Measurements from ENCODE around the gene MICALL1.

MICALL1 gene

DNA sequence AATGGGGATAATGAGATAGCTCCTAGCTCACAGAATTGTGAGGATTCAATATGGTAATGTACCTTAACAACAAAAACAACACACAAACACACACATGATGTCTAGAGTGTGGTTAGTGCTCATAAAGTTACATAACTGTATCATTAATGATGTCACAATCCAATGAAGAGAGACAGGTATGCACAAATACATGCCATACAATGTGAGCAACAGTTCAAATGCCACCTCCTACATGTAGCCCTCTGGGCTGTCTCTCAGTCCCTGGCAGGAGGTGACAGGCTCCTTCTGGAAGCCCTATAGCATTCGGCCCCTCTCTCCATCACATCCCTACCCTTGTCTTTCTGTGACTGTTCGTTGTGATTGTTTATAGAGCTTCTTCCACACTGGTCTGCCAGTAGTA lies 8.3 kb upstream of the MICALL1 start:
- Histone ChIP-seq H3K9me3 (ENCODE audit: severe bottlenecking) (no peaks in the 10 kb centered on the region), H3K27me3 (ENCODE audit: insufficient read depth, low read depth, severe bottlenecking) (no peaks in the 10 kb centered on the region), H3K27ac (no peak overlapping the region), H3K36me3 (no peaks in the 10 kb centered on the region), H3K4me3 (ENCODE audit: low read depth, low read length) (no peak overlapping the region)
- DNase-seq = no peak
- TF ChIP-seq, protein P1, sequence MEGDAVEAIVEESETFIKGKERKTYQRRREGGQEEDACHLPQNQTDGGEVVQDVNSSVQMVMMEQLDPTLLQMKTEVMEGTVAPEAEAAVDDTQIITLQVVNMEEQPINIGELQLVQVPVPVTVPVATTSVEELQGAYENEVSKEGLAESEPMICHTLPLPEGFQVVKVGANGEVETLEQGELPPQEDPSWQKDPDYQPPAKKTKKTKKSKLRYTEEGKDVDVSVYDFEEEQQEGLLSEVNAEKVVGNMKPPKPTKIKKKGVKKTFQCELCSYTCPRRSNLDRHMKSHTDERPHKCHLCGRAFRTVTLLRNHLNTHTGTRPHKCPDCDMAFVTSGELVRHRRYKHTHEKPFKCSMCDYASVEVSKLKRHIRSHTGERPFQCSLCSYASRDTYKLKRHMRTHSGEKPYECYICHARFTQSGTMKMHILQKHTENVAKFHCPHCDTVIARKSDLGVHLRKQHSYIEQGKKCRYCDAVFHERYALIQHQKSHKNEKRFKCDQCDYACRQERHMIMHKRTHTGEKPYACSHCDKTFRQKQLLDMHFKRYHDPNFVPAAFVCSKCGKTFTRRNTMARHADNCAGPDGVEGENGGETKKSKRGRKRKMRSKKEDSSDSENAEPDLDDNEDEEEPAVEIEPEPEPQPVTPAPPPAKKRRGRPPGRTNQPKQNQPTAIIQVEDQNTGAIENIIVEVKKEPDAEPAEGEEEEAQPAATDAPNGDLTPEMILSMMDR (IDR thresholded peaks at IDR 0.05; ENCODE audit: low read depth, low read length) = no peak

DNA sequence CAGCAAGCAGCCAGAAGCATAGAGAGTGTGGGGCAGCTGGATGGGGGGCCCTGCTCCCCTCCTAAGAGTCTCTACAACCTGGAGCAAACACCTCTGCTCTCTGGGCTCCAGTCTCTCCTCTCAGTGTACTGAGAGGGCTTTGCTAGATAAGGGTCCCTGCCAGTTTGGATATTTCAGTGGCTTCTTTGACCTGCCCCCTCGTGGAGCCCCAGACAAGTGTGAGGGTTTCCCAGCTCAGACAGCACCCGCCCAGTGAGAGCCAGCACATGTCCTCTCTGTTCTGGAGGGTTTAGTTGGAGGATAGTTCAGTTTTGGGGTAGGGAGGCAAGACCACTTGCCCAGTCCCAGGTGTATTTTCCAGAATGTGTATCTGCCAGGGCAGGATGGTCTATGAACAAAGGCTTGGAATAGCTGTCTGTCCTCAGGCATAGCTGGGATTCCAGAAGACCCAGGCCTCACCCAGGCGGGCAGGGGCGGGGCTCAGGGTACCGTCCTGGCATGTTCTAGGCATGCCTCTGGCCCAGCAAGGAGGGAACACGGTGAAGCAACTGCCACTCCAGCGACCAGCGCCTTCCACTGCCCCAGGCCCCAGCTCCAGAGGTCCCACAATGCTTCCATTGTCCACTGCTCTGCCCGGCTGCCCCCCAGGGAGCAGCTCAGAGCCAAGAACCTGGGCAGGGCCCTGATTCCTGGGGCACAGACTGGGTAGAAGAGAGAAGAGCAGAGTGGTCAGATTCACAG lies 7.5 kb upstream of the MICALL1 start:
- no peak overlapping the region for H3K4me3 ChIP-seq (ENCODE audit: low read depth, low read length)
- H3K9me3 ChIP-seq (ENCODE audit: severe bottlenecking) = no peaks in the 10 kb centered on the region
- DNase-seq = no peak
- no peaks in the 10 kb centered on the region for H3K27me3 ChIP-seq (ENCODE audit: insufficient read depth, low read depth, severe bottlenecking)
- TF ChIP-seq, protein P1 (IDR thresholded peaks at IDR 0.05; ENCODE audit: low read depth, low read length) = no peak
- no peaks in the 10 kb centered on the region for H3K36me3 ChIP-seq
- H3K27ac ChIP-seq = no peak overlapping the region

DNA sequence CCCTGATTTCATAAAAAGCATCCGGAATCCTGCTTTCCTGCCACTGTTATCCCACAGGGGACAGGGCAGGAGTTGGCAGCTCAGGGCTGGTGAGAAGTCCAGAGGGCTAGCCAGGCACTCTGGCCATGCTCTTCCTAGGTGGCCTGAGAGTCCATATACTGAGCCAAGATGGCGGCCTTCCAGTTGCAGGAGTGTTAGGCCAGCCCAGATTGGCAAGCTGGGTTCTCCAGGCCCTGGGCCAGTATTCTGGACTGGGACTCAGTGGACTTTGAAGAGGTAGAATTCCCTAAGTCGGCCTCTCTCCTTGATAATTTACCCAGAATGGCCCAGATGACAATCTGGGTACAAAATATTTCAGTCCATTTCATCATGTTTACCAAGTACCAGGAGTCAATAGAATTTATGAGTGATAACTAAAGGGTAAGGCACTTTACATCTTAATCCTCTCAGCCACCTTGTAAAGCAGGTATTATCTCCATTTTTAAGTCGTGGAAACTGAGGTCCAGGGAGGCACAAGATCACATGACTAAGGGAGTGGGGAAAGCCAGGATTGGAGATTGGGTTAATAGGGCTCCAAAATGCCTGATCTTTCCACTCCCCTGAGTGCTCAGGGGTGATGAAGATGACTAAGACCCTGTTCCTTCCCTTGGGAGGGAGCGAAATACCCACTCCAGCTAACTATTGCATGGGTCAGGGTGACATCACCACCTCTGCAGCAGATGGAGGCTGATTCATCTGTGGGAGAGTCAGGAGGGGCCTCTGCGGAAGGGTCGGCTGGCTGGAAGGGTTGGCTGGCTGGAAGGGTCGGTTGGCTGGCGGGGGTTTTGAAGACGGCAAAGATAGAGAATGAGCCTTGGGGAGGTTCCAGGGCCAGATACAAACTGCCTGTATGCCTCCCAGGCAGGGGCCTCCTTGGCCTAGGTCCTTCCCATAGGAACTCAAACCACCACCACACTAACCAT lies 1.2 kb upstream of the MICALL1 start:
- H3K27ac ChIP-seq = peak overlapping the region; percentile 75
- no peaks in the 10 kb centered on the region for H3K27me3 ChIP-seq (ENCODE audit: insufficient read depth, low read depth, severe bottlenecking)
- TF ChIP-seq, protein P1 (IDR thresholded peaks at IDR 0.05; ENCODE audit: low read depth, low read length) = no peak
- peak; percentile 61 for DNase-seq
- H3K9me3 ChIP-seq (ENCODE audit: severe bottlenecking) = no peaks in the 10 kb centered on the region
- no peak overlapping the region; the same call in 1 of the 2 replicates for H3K4me3 ChIP-seq (ENCODE audit: low read depth, low read length)
- no peaks in the 10 kb centered on the region for H3K36me3 ChIP-seq

DNA sequence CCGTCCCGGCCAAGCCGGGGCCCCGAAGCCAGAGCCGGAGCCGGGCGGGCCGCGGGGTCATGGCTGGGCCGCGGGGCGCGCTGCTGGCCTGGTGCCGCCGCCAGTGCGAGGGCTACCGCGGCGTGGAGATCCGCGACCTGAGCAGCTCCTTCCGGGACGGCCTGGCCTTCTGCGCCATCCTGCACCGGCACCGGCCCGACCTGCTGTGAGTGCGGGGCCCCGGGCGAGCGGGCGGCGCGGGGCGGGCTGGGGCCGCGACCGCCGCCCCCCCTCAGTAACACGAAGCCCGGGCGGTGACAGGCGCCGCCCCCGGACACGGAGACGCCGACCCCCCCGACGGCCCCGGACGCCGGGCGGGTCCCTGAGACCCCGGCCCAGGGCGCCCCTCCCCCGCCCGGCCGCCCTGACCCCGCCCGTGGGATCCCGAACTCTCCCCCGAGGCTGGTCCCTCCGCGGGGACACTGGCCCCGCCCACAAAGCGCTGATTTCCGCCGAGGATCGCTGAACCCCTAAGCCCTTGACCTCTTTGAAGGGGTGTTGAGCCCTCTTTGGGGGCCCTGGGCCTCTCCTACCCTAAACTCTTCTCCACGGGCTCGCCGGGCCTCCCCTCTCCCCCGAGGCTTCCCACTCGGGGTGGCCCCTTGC lies 389 bp downstream of the MICALL1 start:
- no peak for DNase-seq

More for the DNA sequence above, 389 bp downstream of the MICALL1 start:
- 0 out of 2 replicates have a peak overlapping the region, but pooled peaks have one; percentile 35 for H3K27ac ChIP-seq
- TF ChIP-seq, protein P1 (IDR thresholded peaks at IDR 0.05; ENCODE audit: low read depth, low read length) = no peak
- H3K27me3 ChIP-seq (ENCODE audit: insufficient read depth, low read depth, severe bottlenecking) = no peaks in the 10 kb centered on the region
- no peaks in the 10 kb centered on the region for H3K36me3 ChIP-seq
- H3K9me3 ChIP-seq (ENCODE audit: severe bottlenecking) = no peaks in the 10 kb centered on the region
- peak overlapping the region; percentile 54 for H3K4me3 ChIP-seq (ENCODE audit: low read depth, low read length)

All from WERI-Rb-1 (cell line).